K562 (cell line): ENCODE data around the gene PRODH.
"Not testable (repeated sequence)": the region's sequence is repeated elsewhere in the genome, so short reads cannot be mapped to it uniquely, and the experiment has no call there.

ENCODE experiments used
- CREB3L1 ChIP-seq: fragments of 450-650 bp; IDR thresholded peaks from 2 replicates; pipeline ENCODE4 v1.6.1; 2014; ENCODE audit warnings: low read depth, mild to moderate bottlenecking, moderate library complexity, borderline replicate concordance
- FOXK2 ChIP-seq, 2 experiments: fragments of 450-650 bp; IDR thresholded peaks in 1 of 2; conservative IDR thresholded peaks in 1 of 2; 2 replicates each; pipeline ENCODE4 v1.6.1; 2016; ENCODE audit warnings: low read depth in 2 of 2, mild to moderate bottlenecking in 1 of 2
- HES1 ChIP-seq: fragments of 450-650 bp; IDR thresholded peaks from 2 replicates; pipeline ENCODE4 v1.6.1; 2016; ENCODE audit warnings: low read depth, mild to moderate bottlenecking, moderate library complexity
- HMBOX1 ChIP-seq: sonication (generic); IDR thresholded peaks from 2 replicates; pipeline ENCODE4 v1.6.1; 2016
- HMGXB4 ChIP-seq: sonication (generic); formaldehyde crosslinking; IDR thresholded peaks from 2 replicates; pipeline ENCODE4 v1.8.1; 2023; ENCODE audit warnings: mild to moderate bottlenecking, missing genetic modification reagents
- RAD21 ChIP-seq, 2 experiments: fragments of 250-450 bp in 1 of 2; fragments of 450-650 bp in 1 of 2; sonication (Bioruptor Pico) in 1 of 2; formaldehyde crosslinking in 1 of 2; IDR thresholded peaks in 1 of 2; conservative IDR thresholded peaks in 1 of 2; 2 replicates each; pipeline versions ENCODE4 v1.4.0 to v1.8.0; 2020 to 2022; ENCODE audit warnings: mild to moderate bottlenecking in 2 of 2, moderate library complexity in 1 of 2
- RAD51 ChIP-seq: fragments of 450-650 bp; IDR thresholded peaks from 2 replicates; pipeline ENCODE4 v1.7.1; 2016; ENCODE audit warnings: low read depth, mild to moderate bottlenecking, borderline replicate concordance
- RBM17 ChIP-seq: fragments of 200-400 bp; formaldehyde crosslinking; IDR thresholded peaks from 2 replicates; pipeline ENCODE4 v1.6.1; 2017; ENCODE audit warnings: low read depth, mild to moderate bottlenecking, low read length, borderline replicate concordance
- SMAD1 ChIP-seq: fragments of 150-350 bp; IDR thresholded peaks from 2 replicates; pipeline ENCODE4 v1.6.1; 2014; ENCODE audit warnings: low read length, low read depth; ENCODE audit not compliant: partially characterized antibody
- ZNF551 ChIP-seq: fragments of 250-450 bp; sonication (Bioruptor Pico); IDR thresholded peaks from 2 replicates; pipeline ENCODE4 v1.5.0; 2021; ENCODE audit warnings: mild to moderate bottlenecking, moderate library complexity
- ZNF76 ChIP-seq: fragments of 250-450 bp; sonication (Bioruptor Pico); IDR thresholded peaks from 2 replicates; pipeline ENCODE4 v1.4.0; 2020; ENCODE audit warnings: mild to moderate bottlenecking, moderate library complexity, borderline replicate concordance

- not testable (repeated sequence) for TF ChIP-seq RBM17; FOXK2 (conservative IDR thresholded peaks at IDR 0.05 in 1 of 2, IDR thresholded peaks at IDR 0.05 in 1 of 2; ENCODE audit: low read depth in 2 of 2); RAD21 (CRISPR knock-in tag; conservative IDR thresholded peaks at IDR 0.05 in 1 of 2, IDR thresholded peaks at IDR 0.05 in 1 of 2); HMGXB4 (CRISPR knock-in tag); ZNF551 (CRISPR knock-in tag); HMBOX1; RAD51; SMAD1; CREB3L1; HES1; ZNF76 (CRISPR knock-in tag)
Observed at GRCh38 chr22:18884465-18884864, 51.6 kb downstream of the PRODH start.
